IMR-90 (cell line): ENCODE results near the gene PLXNA4. TPM values are rescaled to one million over a fixed set of nuclear protein-coding genes. Genes with fewer than 3 reads are reported as not detected.

Source experiments
- ATAC-seq: fragments of 200-7000 bp; cut with Tn5 transposase; 2 replicates; pipeline ENCODE4 v1.9.1; 2020; ENCODE audit warnings: low read depth, mild to moderate bottlenecking, moderate library complexity
- BruUV-seq: library from RNA; stranded (reverse); fragments of 400-500 nt; replicated peaks from 2 replicates; lab custom pipeline; 2021; lab: Mats Ljungman, UMichigan
- CTCF ChIA-PET: fragments of 300-600 bp; formaldehyde crosslinking; extraction: SDS; loops from one replicate; lab custom pipeline; 2021; ENCODE audit warnings: antibody characterized with exemption; lab: Yijun Ruan, JAX
- POLR2A ChIA-PET: fragments of 300-600 bp; sonication (Branson Sonifier 250); formaldehyde crosslinking; loops from one replicate; lab custom pipeline; 2022; ENCODE audit warnings: antibody characterized with exemption; ENCODE audit not compliant: unreplicated experiment; lab: Charles Lee
- DNase-seq: peaks from one replicate; pipeline ENCODE4 v3.0.0; 2013
- H2AFZ ChIP-seq: replicated peaks from 2 replicates; pipeline ENCODE3; 2013; ENCODE audit warnings: low read length, mild to moderate bottlenecking; ENCODE audit not compliant: poor library complexity
- H2AK5ac ChIP-seq: 2 replicates; pipeline ENCODE4 v1.6.1; 2013; ENCODE audit warnings: low read depth, low read length, inconsistent platforms
- H2AK9ac ChIP-seq: replicated peaks from 2 replicates; pipeline ENCODE3; 2013; ENCODE audit warnings: mild to moderate bottlenecking, low read depth, low read length, moderate library complexity; ENCODE audit not compliant: poor library complexity
- H2BK120ac ChIP-seq: 2 replicates; pipeline ENCODE4 v1.6.1; 2013; ENCODE audit warnings: low read depth, low read length, inconsistent platforms
- H2BK15ac ChIP-seq: 3 replicates; pipeline ENCODE4 v1.6.1; 2013; ENCODE audit warnings: low read depth, low read length, inconsistent platforms
- H2BK20ac ChIP-seq: 2 replicates; pipeline ENCODE4 v1.6.1; 2013; ENCODE audit warnings: low read depth, mild to moderate bottlenecking, inconsistent platforms, low read length, moderate library complexity
- H2BK5ac ChIP-seq: 2 replicates; pipeline ENCODE4 v1.6.1; 2013; ENCODE audit warnings: mild to moderate bottlenecking, low read depth, low read length, inconsistent platforms; ENCODE audit not compliant: poor library complexity, severe bottlenecking
- H3K14ac ChIP-seq: replicated peaks from 2 replicates; pipeline ENCODE4 v1.6.1; 2013; ENCODE audit warnings: low read depth, low read length, inconsistent platforms
- H3K18ac ChIP-seq: 2 replicates; pipeline ENCODE4 v1.6.1; 2013; ENCODE audit warnings: low read depth, low read length, control low read depth
- H3K23ac ChIP-seq: 2 replicates; pipeline ENCODE4 v1.6.1; 2013; ENCODE audit warnings: low read depth, low read length, inconsistent platforms
- H3K27ac ChIP-seq: 2 replicates; pipeline ENCODE4 v1.5.1; 2013; ENCODE audit warnings: mild to moderate bottlenecking, control low read depth, low read length; ENCODE audit not compliant: insufficient read depth
- H3K27me3 ChIP-seq: 2 replicates; pipeline ENCODE4 v1.6.1; 2013; ENCODE audit warnings: low read length; ENCODE audit not compliant: control insufficient read depth, insufficient read depth
- H3K36me3 ChIP-seq: 2 replicates; pipeline ENCODE4 v1.6.1; 2013; ENCODE audit warnings: low read length, mixed read lengths; ENCODE audit not compliant: control insufficient read depth, insufficient read depth
- H3K4ac ChIP-seq: 2 replicates; pipeline ENCODE4 v1.6.1; 2013; ENCODE audit warnings: low read depth, low read length, inconsistent platforms
- H3K4me1 ChIP-seq: 2 replicates; pipeline ENCODE4 v1.6.1; 2013; ENCODE audit warnings: low read length, mixed read lengths; ENCODE audit not compliant: control insufficient read depth, insufficient read depth
- H3K4me2 ChIP-seq: 2 replicates; pipeline ENCODE4 v1.6.1; 2013; ENCODE audit warnings: low read depth, mild to moderate bottlenecking, control low read depth, low read length, moderate library complexity
- H3K4me3 ChIP-seq: 2 replicates; pipeline ENCODE4 v1.5.1; 2013; ENCODE audit warnings: low read depth, mild to moderate bottlenecking, control low read depth, low read length, moderate library complexity; ENCODE audit not compliant: insufficient read depth
- H3K56ac ChIP-seq: 2 replicates; pipeline ENCODE4 v1.6.1; 2013; ENCODE audit warnings: low read length, inconsistent platforms; ENCODE audit not compliant: insufficient read depth; ENCODE audit errors: extremely low read depth
- H3K79me1 ChIP-seq, 2 experiments: 2 replicates each; pipeline ENCODE4 v1.6.1; 2013; ENCODE audit warnings: low read length in 2 of 2, inconsistent platforms in 1 of 2, low read depth in 1 of 2
- H3K9ac ChIP-seq: 2 replicates; pipeline ENCODE4 v1.6.1; 2013; ENCODE audit warnings: low read depth, low read length, control low read depth
- H3K9me1 ChIP-seq: 2 replicates; pipeline ENCODE4 v1.6.1; 2013; ENCODE audit warnings: low read length, inconsistent platforms; ENCODE audit not compliant: insufficient read depth
- H3K9me3 ChIP-seq: 2 replicates; pipeline ENCODE4 v1.6.1; 2013; ENCODE audit warnings: low read length; ENCODE audit not compliant: control insufficient read depth, insufficient read depth
- H4K20me1 ChIP-seq: 2 replicates; pipeline ENCODE4 v1.6.1; 2013; ENCODE audit warnings: low read length, inconsistent platforms; ENCODE audit not compliant: insufficient read depth
- H4K5ac ChIP-seq: 2 replicates; pipeline ENCODE4 v1.6.1; 2013; ENCODE audit warnings: mild to moderate bottlenecking, low read depth, low read length, control low read depth
- H4K8ac ChIP-seq, 2 experiments: 2 replicates each; pipeline ENCODE4 v1.6.1; 2013; ENCODE audit warnings: low read depth in 2 of 2, low read length in 2 of 2, control low read depth in 1 of 2, inconsistent platforms in 1 of 2
- H4K91ac ChIP-seq: 2 replicates; pipeline ENCODE4 v1.6.1; 2013; ENCODE audit warnings: low read depth, low read length, inconsistent platforms; ENCODE audit not compliant: insufficient read depth
- BHLHE40 ChIP-seq: fragments of 150-350 bp; IDR thresholded peaks from 2 replicates; pipeline ENCODE4 v1.6.1; 2016; ENCODE audit warnings: mild to moderate bottlenecking, low read depth, low read length
- CEBPB ChIP-seq: IDR thresholded peaks from 2 replicates; pipeline ENCODE4 v1.6.1; 2012; ENCODE audit warnings: low read depth, low read length, improper control_type of control experiment
- CHD1 ChIP-seq: IDR thresholded peaks from 2 replicates; pipeline ENCODE4 v1.6.1; 2012; ENCODE audit warnings: low read depth, low read length, improper control_type of control experiment
- MXI1 ChIP-seq: IDR thresholded peaks from 2 replicates; pipeline ENCODE4 v1.6.1; 2012; ENCODE audit warnings: low read depth, mild to moderate bottlenecking, low read length, moderate library complexity, borderline replicate concordance
- POLR2A ChIP-seq: IDR thresholded peaks from 2 replicates; pipeline ENCODE4 v1.6.1; 2012; ENCODE audit warnings: mild to moderate bottlenecking, low read depth, low read length
- RAD21 ChIP-seq: IDR thresholded peaks from 2 replicates; pipeline ENCODE4 v1.6.1; 2012; ENCODE audit warnings: low read length, improper control_type of control experiment
- SMC3 ChIP-seq: fragments of 150-350 bp; IDR thresholded peaks from 2 replicates; pipeline ENCODE4 v1.6.1; 2016; ENCODE audit warnings: low read depth, mild to moderate bottlenecking, antibody characterized with exemption, low read length, moderate library complexity
- WGBS, 2 experiments: methylation state at CpG; one replicate each; pipeline versions ENCODE4 v1.1.5 to v1.1.7; 2013; ENCODE audit warnings: missing lambda C conversion rate in 2 of 2; ENCODE audit not compliant: insufficient read length in 1 of 2; ENCODE audit errors: extremely low coverage in 2 of 2; 5-methylcytosine and 5-hydroxymethylcytosine counted together
- dilution Hi-C: fragments of 300-500 bp; cut with HindIII; formaldehyde crosslinking; loops from one replicate; pipeline ENCODE4 v1.14.3; 2018; ENCODE audit warnings: low sequenced_read_pairs; ENCODE audit not compliant: unreplicated experiment
- in situ Hi-C: fragments of 300-500 bp; cut with MboI; formaldehyde crosslinking; loops from 3 replicates; pipeline ENCODE4 v1.14.3; 2019; ENCODE audit warnings: low sequenced_read_pairs, inconsistent platforms, mixed read lengths
- intact Hi-C: fragments of 100-400 bp; cut with micrococcal nuclease; formaldehyde crosslinking; loops from 2 replicates; pipeline ENCODE4 v1.10.0; 2022
- polyA plus RNA-seq, 3 experiments: library from polyadenylated mRNA; depleted of rRNA; stranded (reverse); fragments of >200 nt; gene quantifications; 2 replicates each; pipeline ENCODE4 v1.2.3, GENCODE V29; 2012; ENCODE audit warnings: low replicate concordance in 1 of 3
- total RNA-seq: library from RNA; depleted of rRNA; stranded (reverse); fragments of >200 nt; gene quantifications from 2 replicates; pipeline ENCODE4 v1.2.3, GENCODE V29; 2012

PLXNA4 gene
- total and polyA plus RNA-seq, 2 of the 4 experiments (the other 2 are of a cell fraction) = under 0.01 TPM

GRCh38 chr7:132276976-132277725 lies 299.1 kb downstream of the PLXNA4 start:
- no peak overlapping the region for H2BK5ac ChIP-seq
- CTCF ChIA-PET = no interaction called here

More at GRCh38 chr7:132276976-132277725, 299.1 kb downstream of the PLXNA4 start:
- no peaks in the 10 kb centered on the region for H3K4me1 ChIP-seq
- H3K27ac ChIP-seq = no peak overlapping the region
- H3K9me3 ChIP-seq = no peaks in the 10 kb centered on the region
- H3K36me3 ChIP-seq = no peaks in the 10 kb centered on the region
- H2BK20ac ChIP-seq = no peak overlapping the region
- no peak overlapping the region for H2AK5ac ChIP-seq
- H2BK120ac ChIP-seq = no peak overlapping the region
- no peak overlapping the region for H2BK15ac ChIP-seq
- H3K14ac ChIP-seq = no peak overlapping the region
- TF ChIP-seq POLR2A (no peak), SMC3 (no peak), MXI1 (no peak), CHD1 (no peak), RAD21 (no peak), CEBPB (no peak), BHLHE40 (no peak)
- H3K4ac ChIP-seq = no peak overlapping the region
- H3K56ac ChIP-seq = no peak overlapping the region
- H3K4me2 ChIP-seq = no peak overlapping the region
- H3K23ac ChIP-seq = no peak overlapping the region
- H4K20me1 ChIP-seq = no peaks in the 10 kb centered on the region
- H2AFZ ChIP-seq = no peak overlapping the region
- no peak overlapping the region for H3K9ac ChIP-seq
- peak; percentile 1 for DNase-seq
- WGBS, 2 experiments = no CpG with 5 or more reads among the region's 5 CpGs
- H3K27me3 ChIP-seq = no peaks in the 10 kb centered on the region
- H4K8ac ChIP-seq = no peak overlapping the region
- POLR2A ChIA-PET = no interaction called here
- H2AK9ac ChIP-seq = no peak overlapping the region
- H4K5ac ChIP-seq = no peak overlapping the region
- no peak overlapping the region for H4K91ac ChIP-seq
- in situ Hi-C loops = no loop called here
- no TSS peak for BruUV-seq
- no peak for ATAC-seq
- no peak overlapping the region for H3K18ac ChIP-seq
- dilution Hi-C loops = no loop called here
- no peaks in the 10 kb centered on the region for H3K9me1 ChIP-seq
- intact Hi-C loops = no loop called here
- no peaks in the 10 kb centered on the region for H3K79me1 ChIP-seq
- no peak overlapping the region for H3K4me3 ChIP-seq
